Large intestine (tissue), 3 donors: ENCODE data around the gene RSPRY1. TPM values are rescaled to one million over a fixed set of nuclear protein-coding genes. Genes with fewer than 3 reads are reported as not detected.

ENCODE experiments used
- DNase-seq, 2 donors: peaks; one replicate each; pipeline versions ENCODE4 v3.0.0 to v3.0.0-alpha.2; 2013
- H3K27ac ChIP-seq: one replicate; pipeline ENCODE4 v1.5.1; 2013; ENCODE audit warnings: low read length
- H3K27me3 ChIP-seq: 2 replicates; pipeline ENCODE4 v1.6.1; 2013; ENCODE audit warnings: low read length; ENCODE audit not compliant: control insufficient read depth, insufficient read depth
- H3K36me3 ChIP-seq: 2 replicates; pipeline ENCODE4 v1.6.1; 2013; ENCODE audit warnings: low read length; ENCODE audit not compliant: control insufficient read depth, insufficient read depth
- H3K4me1 ChIP-seq: one replicate; pipeline ENCODE4 v1.6.1; 2013; ENCODE audit warnings: low read length; ENCODE audit not compliant: control insufficient read depth, insufficient read depth
- H3K4me3 ChIP-seq: one replicate; pipeline ENCODE4 v1.5.1; 2013; ENCODE audit warnings: low read length
- H3K9me3 ChIP-seq: one replicate; pipeline ENCODE4 v1.6.1; 2013; ENCODE audit warnings: mild to moderate bottlenecking, low read depth, low read length, moderate library complexity; ENCODE audit not compliant: control insufficient read depth
- WGBS: methylation state at CpG from one replicate; pipeline ENCODE4 v1.1.5; 2013; ENCODE audit warnings: low lambda C conversion rate; ENCODE audit not compliant: insufficient coverage; 5-methylcytosine and 5-hydroxymethylcytosine counted together
- polyA plus RNA-seq: library from polyadenylated mRNA; unstranded; fragments of 120-200 nt; gene quantifications from one replicate; pipeline ENCODE4 v1.2.1, GENCODE V29; 2013

RSPRY1 gene
- polyA plus RNA-seq, 1 donor = 44.3 TPM

DNA sequence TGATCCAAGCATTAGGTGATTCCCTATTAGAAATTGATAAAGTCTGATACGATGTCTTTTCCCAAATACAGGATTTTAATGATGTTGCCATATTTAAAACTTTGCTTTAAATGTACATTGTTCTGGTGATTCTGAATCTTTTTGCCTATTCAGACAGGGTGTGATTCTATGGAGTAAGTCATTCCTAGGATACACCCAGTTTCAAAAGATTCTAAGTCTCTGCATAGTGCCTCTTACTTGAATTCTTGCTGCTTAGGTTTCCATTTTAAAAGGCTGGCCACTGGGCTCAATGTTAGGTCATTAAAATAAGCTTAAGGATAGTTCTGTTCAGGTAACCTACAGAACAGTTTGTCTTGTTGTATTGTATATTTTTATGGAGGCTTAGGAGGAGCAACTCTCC, 36.9 kb downstream of the RSPRY1 start:
- no CpG with 5 or more reads among the region's 1 CpG for WGBS
- H3K36me3 ChIP-seq = peaks cover 77% of the 10 kb centered on the region

GRCh38 chr16:57224651-57225335, 38.7 kb downstream of the RSPRY1 start:
- no peaks in the 10 kb centered on the region for H3K9me3 ChIP-seq
- H3K4me3 ChIP-seq = no peak overlapping the region
- 100% methylated on average over 1 of the region's 6 CpGs for WGBS
- peaks cover 76% of the 10 kb centered on the region for H3K36me3 ChIP-seq
- no peak for DNase-seq
- H3K27me3 ChIP-seq = no peaks in the 10 kb centered on the region
- no peak overlapping the region for H3K27ac ChIP-seq
- H3K4me1 ChIP-seq = no peaks in the 10 kb centered on the region

More for the DNA sequence above, 36.9 kb downstream of the RSPRY1 start:
- H3K4me3 ChIP-seq = no peak overlapping the region
- peaks cover 6% of the 10 kb centered on the region for H3K9me3 ChIP-seq
- no peaks in the 10 kb centered on the region for H3K27me3 ChIP-seq
- H3K4me1 ChIP-seq = no peaks in the 10 kb centered on the region
- no peak for DNase-seq
- no peak overlapping the region for H3K27ac ChIP-seq

- no peak for DNase-seq
- Histone ChIP-seq H3K4me3 (no peak overlapping the region), H3K27me3 (no peaks in the 10 kb centered on the region), H3K4me1 (no peaks in the 10 kb centered on the region), H3K9me3 (no peaks in the 10 kb centered on the region), H3K36me3 (peaks cover 76% of the 10 kb centered on the region), H3K27ac (no peak overlapping the region)
- WGBS = 73% methylated on average over 3 of the region's 7 CpGs
Observed at GRCh38 chr16:57225978-57226377, 39.8 kb downstream of the RSPRY1 start.

DNA sequence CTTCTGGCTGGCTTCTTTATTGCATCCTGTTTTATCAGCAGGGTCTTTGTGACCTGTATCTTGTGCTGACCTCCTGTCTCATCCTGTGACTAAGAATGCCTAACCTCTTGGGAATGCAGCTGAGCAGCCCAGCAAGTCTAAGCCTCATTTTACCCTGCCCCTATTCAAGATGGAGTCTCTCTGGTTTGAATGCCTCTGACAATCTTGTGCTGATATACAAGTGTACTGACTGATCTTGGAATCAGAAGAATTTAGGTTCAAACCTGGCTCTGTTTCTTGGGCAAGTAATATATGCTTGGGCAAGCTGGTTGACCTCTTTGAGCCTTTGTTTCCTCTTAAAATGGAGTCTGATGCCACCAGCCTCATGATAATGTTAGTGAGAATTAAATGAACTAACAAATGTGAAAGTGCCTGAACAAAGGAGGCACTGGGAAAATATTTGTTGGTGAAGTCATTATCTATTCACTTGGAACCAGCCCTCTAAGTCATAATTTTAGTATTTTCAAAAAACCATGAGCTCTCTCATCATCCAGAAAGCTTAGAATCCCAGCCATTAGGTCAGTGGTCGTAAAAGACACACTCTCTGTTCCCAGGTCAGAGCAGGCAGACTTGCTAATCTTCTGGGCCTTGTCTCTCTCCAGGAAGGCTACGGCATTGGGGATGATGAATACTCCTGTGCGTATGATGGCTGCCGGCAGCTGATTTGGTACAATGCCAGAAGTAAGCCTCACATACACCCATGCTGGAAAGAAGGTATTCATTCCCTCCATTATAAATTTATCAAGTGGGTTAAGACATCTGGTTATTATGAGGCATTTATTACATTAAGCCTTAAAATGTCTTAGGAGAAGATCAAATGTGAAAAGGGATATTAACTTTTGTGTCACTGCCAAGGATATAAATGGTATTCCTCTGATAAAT, 40.8 kb downstream of the RSPRY1 start:
- H3K36me3 ChIP-seq = peaks cover 75% of the 10 kb centered on the region
- H3K27me3 ChIP-seq = no peaks in the 10 kb centered on the region
- no peaks in the 10 kb centered on the region for H3K4me1 ChIP-seq
- DNase-seq = no peak
- H3K4me3 ChIP-seq = no peak overlapping the region
- WGBS = no CpG with 5 or more reads among the region's 4 CpGs
- no peaks in the 10 kb centered on the region for H3K9me3 ChIP-seq
- no peak overlapping the region for H3K27ac ChIP-seq

DNA sequence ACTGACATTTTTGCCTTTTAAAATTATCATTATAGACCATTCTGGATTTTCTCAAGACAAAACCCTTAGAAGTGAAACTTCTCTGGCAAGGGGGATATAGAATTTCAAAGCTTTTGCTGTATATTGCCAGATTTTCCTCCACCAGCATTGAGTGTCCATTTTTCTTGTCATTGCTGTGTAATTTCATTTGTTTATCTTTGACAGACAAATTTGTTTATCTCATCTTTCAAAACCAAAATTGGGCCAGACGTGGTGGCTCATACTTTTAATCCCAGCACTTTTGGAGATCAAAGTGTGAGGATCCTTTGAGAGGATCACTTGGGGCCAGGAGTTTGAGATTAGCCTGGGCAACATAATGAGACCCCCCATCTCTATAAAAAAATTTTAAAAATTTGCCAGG, 43.0 kb downstream of the RSPRY1 start:
- WGBS = 60% methylated on average over 1 of the region's 1 CpG
- no peaks in the 10 kb centered on the region for H3K27me3 ChIP-seq
- peaks cover 79% of the 10 kb centered on the region for H3K36me3 ChIP-seq
- H3K27ac ChIP-seq = no peak overlapping the region
- no peak overlapping the region for H3K4me3 ChIP-seq
- no peaks in the 10 kb centered on the region for H3K9me3 ChIP-seq
- H3K4me1 ChIP-seq = no peaks in the 10 kb centered on the region
- no peak for DNase-seq

DNA sequence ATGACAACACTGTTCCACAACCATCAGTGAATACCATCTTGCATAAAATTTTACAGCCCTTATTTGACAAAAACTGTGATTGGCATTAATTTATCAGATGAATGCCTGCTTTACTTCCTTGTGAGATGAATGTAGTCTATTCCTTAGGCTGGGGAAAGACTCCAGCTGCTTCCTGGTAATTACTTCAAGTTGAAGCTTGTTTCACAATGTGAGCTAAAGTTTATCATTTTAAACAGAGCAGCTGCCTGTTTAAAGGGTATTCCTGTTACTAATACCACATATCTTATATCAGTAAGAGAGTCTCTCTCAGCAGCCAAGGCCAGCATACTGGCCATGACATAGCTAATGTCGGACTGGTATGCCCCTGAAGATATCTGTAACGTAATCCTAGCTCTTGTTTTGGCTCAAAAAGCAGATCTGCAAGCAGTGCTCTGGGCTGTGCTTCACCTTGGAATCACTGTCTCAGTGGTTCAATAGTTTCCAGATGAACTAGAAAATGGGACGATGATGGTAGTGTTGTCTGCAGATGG, 45.8 kb downstream of the RSPRY1 start:
- Histone ChIP-seq H3K9me3 (no peaks in the 10 kb centered on the region), H3K27me3 (no peaks in the 10 kb centered on the region), H3K4me3 (no peak overlapping the region), H3K27ac (no peak overlapping the region), H3K36me3 (peaks cover 82% of the 10 kb centered on the region), H3K4me1 (no peaks in the 10 kb centered on the region)
- no peak for DNase-seq
- no CpG with 5 or more reads among the region's 3 CpGs for WGBS

GRCh38 chr16:57233944-57234706, 48.0 kb downstream of the RSPRY1 start:
- Histone ChIP-seq H3K27ac (no peak overlapping the region), H3K9me3 (no peaks in the 10 kb centered on the region), H3K36me3 (peaks cover 72% of the 10 kb centered on the region), H3K27me3 (no peaks in the 10 kb centered on the region), H3K4me1 (peaks cover 2% of the 10 kb centered on the region), H3K4me3 (no peak overlapping the region)
- no peak for DNase-seq
- 96% methylated on average over 7 of the region's 9 CpGs for WGBS

- H3K36me3 ChIP-seq = peaks cover 71% of the 10 kb centered on the region
- no peak overlapping the region for H3K27ac ChIP-seq
- peaks cover 2% of the 10 kb centered on the region for H3K4me1 ChIP-seq
- H3K27me3 ChIP-seq = no peaks in the 10 kb centered on the region
- no peaks in the 10 kb centered on the region for H3K9me3 ChIP-seq
- no peak overlapping the region for H3K4me3 ChIP-seq
- no peak for DNase-seq
Observed at GRCh38 chr16:57234707-57235092, 48.6 kb downstream of the RSPRY1 start.

- 100% methylated on average over 2 of the region's 8 CpGs for WGBS
- Histone ChIP-seq H3K27ac (no peak overlapping the region), H3K36me3 (peaks cover 70% of the 10 kb centered on the region)
Observed at GRCh38 chr16:57235128-57236021, 49.2 kb downstream of the RSPRY1 start.

More at GRCh38 chr16:57235128-57236021, 49.2 kb downstream of the RSPRY1 start:
- H3K4me1 ChIP-seq = peaks cover 2% of the 10 kb centered on the region
- no peaks in the 10 kb centered on the region for H3K9me3 ChIP-seq
- no peak for DNase-seq
- no peaks in the 10 kb centered on the region for H3K27me3 ChIP-seq
- H3K4me3 ChIP-seq = no peak overlapping the region
